Suprapubic skin (tissue), 4 donors: ENCODE data around the gene CAMK2N2. TPM values are rescaled to one million over a fixed set of nuclear protein-coding genes. Genes with fewer than 3 reads are reported as not detected.
A peak's percentile ranks its signal among the peaks of the same experiment; 100 is the strongest.

Experiments
- DNase-seq, 2 donors: peaks; one replicate each; pipeline ENCODE4 v3.0.0-alpha.2; 2019; ENCODE audit warnings: low spot score in 2 of 2
- H3K27ac ChIP-seq: fragments of 200-600 bp; sonication (generic); one replicate; pipeline ENCODE4 v1.5.1; 2019
- H3K27me3 ChIP-seq: fragments of 200-600 bp; sonication (generic); one replicate; pipeline ENCODE4 v1.5.1; 2019
- H3K36me3 ChIP-seq: fragments of 200-600 bp; sonication (generic); one replicate; pipeline ENCODE4 v1.5.1; 2019
- H3K4me1 ChIP-seq: fragments of 200-600 bp; sonication (generic); one replicate; pipeline ENCODE4 v1.5.1; 2019
- H3K4me3 ChIP-seq: fragments of 200-600 bp; sonication (generic); one replicate; pipeline ENCODE4 v1.5.1; 2019; ENCODE audit warnings: mild to moderate bottlenecking
- H3K9me3 ChIP-seq: fragments of 200-600 bp; sonication (generic); one replicate; pipeline ENCODE4 v1.5.1; 2019
- EP300 ChIP-seq: sonication (generic); formaldehyde crosslinking; IDR thresholded peaks from one replicate; pipeline ENCODE4 v1.6.1; 2017; ENCODE audit warnings: antibody characterized with exemption
- POLR2A ChIP-seq, 2 donors: fragments of 450-650 bp; IDR thresholded peaks; one replicate each; pipeline ENCODE4 v1.6.1; 2017; ENCODE audit warnings: antibody characterized with exemption in 2 of 2, mild to moderate bottlenecking in 2 of 2, moderate library complexity in 2 of 2
- POLR2AphosphoS5 ChIP-seq, 3 donors: sonication (generic); formaldehyde crosslinking; IDR thresholded peaks; one replicate each; pipeline ENCODE4 v1.6.1; 2017; ENCODE audit warnings: antibody characterized with exemption in 3 of 3
- WGBS: methylation state at CpG from one replicate; pipeline ENCODE4 v1.1.5; 2018; 5-methylcytosine and 5-hydroxymethylcytosine counted together
- total RNA-seq, 4 donors: library from RNA; depleted of rRNA; stranded (reverse); fragments of >200 nt; gene quantifications; one replicate each; pipeline ENCODE4 v1.1.0, GENCODE V29; 2016
- TF ChIP-seq, protein P1 (sequence below), 2 donors: fragments of 200-600 bp in 1 of 2; fragments of 450-650 bp in 1 of 2; sonication (generic) in 1 of 2; IDR thresholded peaks; one replicate each; pipeline ENCODE4 v1.5.1; 2016 to 2019; ENCODE audit warnings: antibody characterized with exemption in 2 of 2, mild to moderate bottlenecking in 1 of 2, moderate library complexity in 1 of 2

The CAMK2N2 gene
- total RNA-seq, 4 donors from 2014 or later, result not detected

DNA sequence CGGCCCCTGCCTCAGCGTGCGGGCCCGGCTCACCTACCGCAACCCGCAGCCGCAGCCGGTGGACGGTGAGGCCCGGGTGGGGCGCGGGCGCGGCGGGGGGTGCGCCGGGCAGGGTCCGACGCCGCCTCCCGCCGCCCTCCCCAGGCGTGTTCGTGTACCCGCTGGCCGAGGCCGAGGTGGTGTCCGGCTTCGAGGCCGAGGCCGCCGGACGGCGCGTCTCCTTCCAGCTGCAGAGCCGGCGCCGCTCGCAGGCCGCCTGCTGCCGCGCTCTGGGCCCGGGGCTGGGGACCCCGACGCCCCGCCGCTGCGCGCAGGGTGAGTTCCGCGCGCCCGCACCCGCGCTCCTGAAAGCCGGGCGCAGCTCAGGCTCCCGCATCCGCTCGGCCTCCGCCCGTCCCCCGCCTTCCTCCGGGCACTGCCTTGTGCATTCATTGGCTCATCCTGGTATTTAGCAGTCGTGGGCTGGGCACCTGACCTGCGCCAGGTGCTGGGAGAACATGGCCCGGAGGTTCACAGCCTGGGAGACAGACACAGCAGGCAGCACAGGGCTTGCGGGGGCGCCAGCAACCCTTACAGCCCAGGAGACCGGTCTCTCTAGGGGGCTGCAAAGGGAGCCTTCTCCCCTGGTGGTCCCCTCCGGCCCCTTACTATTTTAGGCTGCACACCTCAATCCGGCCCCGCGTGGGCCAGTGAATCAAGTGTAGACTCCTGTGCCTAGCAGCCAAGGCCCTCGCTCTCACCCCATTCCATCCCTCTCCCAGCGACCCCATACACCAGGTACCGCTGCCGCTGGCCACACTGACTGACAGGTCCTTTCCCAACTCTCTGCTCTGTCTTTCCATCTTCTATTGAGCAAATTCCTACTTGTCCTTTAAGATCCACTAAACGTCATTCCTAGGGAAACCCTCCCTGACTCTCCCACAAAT, 30.5 kb downstream of the CAMK2N2 start:
- Histone ChIP-seq H3K27ac (no peak overlapping the region), H3K4me1 (peaks cover 25% of the 10 kb centered on the region), H3K36me3 (no peaks in the 10 kb centered on the region), H3K9me3 (no peaks in the 10 kb centered on the region), H3K4me3 (peak overlapping the region; percentile 53), H3K27me3 (peaks cover 53% of the 10 kb centered on the region)
- TF ChIP-seq POLR2AphosphoS5 (IDR thresholded peaks at IDR 0.05), result no peak
- no peak for TF ChIP-seq EP300
- no peak for TF ChIP-seq POLR2A (IDR thresholded peaks at IDR 0.05)
- TF ChIP-seq, protein P1, sequence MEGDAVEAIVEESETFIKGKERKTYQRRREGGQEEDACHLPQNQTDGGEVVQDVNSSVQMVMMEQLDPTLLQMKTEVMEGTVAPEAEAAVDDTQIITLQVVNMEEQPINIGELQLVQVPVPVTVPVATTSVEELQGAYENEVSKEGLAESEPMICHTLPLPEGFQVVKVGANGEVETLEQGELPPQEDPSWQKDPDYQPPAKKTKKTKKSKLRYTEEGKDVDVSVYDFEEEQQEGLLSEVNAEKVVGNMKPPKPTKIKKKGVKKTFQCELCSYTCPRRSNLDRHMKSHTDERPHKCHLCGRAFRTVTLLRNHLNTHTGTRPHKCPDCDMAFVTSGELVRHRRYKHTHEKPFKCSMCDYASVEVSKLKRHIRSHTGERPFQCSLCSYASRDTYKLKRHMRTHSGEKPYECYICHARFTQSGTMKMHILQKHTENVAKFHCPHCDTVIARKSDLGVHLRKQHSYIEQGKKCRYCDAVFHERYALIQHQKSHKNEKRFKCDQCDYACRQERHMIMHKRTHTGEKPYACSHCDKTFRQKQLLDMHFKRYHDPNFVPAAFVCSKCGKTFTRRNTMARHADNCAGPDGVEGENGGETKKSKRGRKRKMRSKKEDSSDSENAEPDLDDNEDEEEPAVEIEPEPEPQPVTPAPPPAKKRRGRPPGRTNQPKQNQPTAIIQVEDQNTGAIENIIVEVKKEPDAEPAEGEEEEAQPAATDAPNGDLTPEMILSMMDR (IDR thresholded peaks at IDR 0.05), result no peak
- 33% methylated on average over 10 of the region's 79 CpGs for WGBS
- no peak for DNase-seq

DNA sequence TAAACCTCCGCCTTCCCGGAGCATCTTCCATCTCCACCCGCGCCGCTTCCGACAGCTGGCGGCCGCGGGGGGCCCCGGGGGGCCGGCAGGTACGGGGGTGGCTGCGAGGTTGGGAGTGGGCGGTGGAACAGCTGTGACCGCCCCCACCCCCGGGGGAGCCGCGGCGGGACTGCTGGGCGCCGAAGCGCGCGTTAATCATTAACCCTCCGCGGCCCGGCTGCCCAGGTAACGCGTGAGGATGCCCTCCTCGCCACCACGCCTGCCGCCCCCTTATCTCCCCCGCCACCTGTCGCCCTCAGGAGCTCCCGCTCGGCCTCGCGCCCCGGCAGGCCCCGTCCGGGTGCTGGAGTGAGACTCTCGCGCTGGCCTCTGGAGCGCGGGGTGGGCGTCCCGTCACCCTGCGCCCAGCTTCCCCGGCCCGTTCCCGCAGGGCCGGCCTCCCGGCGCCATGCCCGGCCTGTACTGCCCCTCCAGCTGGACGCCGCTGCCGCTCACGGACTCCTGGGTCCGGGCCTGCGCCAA, 31.2 kb downstream of the CAMK2N2 start:
- H3K27ac ChIP-seq, result no peak overlapping the region
- WGBS, result 0% methylated on average over 12 of the region's 61 CpGs
- H3K4me1 ChIP-seq, result peaks cover 25% of the 10 kb centered on the region
- no peaks in the 10 kb centered on the region for H3K36me3 ChIP-seq
- H3K9me3 ChIP-seq, result no peaks in the 10 kb centered on the region
- DNase-seq, result no peak
- TF ChIP-seq EP300 (no peak), POLR2A (IDR thresholded peaks at IDR 0.05) (no peak), POLR2AphosphoS5 (IDR thresholded peaks at IDR 0.05) (no peak)
- TF ChIP-seq, protein P1 (IDR thresholded peaks at IDR 0.05), result no peak
- peak overlapping the region; percentile 53 for H3K4me3 ChIP-seq
- peaks cover 53% of the 10 kb centered on the region for H3K27me3 ChIP-seq

DNA sequence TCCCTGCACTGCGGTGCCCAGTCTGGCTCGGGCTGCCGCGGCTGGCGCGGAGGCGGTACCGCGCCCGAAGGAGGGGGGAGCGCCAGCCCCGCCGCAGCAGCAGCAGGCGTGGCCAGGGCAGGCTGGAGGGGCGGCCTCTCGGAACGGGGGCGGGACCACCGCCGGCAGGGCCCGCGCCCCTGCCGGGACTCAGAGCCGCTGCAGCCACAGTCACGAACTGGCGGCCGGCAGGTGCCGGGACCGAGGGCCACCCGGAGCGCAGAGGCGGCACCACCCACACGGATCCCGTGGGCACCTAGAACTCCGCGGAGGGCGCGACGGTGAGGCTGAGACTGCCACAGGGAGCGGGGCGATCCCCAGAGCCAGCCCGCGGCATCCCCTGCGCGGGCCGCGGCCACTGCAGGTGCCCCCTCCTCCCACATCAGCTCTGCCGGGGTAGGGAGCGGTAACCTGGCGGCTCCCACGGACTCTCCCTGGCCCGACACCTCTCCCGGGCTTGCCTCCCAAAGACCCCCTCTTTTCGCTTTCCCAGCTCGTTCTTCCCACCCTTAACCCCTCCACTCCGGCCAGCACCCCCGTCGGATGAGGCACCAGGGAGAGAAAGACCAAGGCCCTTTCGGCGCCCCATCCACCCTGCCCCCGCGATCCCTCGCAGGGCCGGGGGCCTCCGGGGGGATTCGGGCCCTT, 31.8 kb downstream of the CAMK2N2 start, which contains the start of gene VWA5B2:
Gene VWA5B2 (plus strand): TSS at position 192 of the 687 bp plus-strand sequence. CDS start 944 bp downstream, outside the sequence.
- H3K27ac ChIP-seq, result no peak within 1 kb of the TSS

GRCh38 chr3:184228376-184229137, 32.8 kb downstream of the CAMK2N2 start:
- WGBS, result 36% methylated on average over 12 of the region's 12 CpGs
- Histone ChIP-seq H3K4me3 (peak overlapping the region; percentile 53), H3K27me3 (peaks cover 53% of the 10 kb centered on the region), H3K4me1 (peaks cover 25% of the 10 kb centered on the region), H3K36me3 (no peaks in the 10 kb centered on the region), H3K9me3 (no peaks in the 10 kb centered on the region), H3K27ac (no peak overlapping the region)
- DNase-seq, result no peak
- no peak for TF ChIP-seq POLR2AphosphoS5 (IDR thresholded peaks at IDR 0.05)
- TF ChIP-seq POLR2A (IDR thresholded peaks at IDR 0.05), result no peak
- TF ChIP-seq EP300, result no peak
- TF ChIP-seq, protein P1 (IDR thresholded peaks at IDR 0.05), result no peak

More for the DNA sequence above, 31.8 kb downstream of the CAMK2N2 start, which contains the start of gene VWA5B2:
- TF ChIP-seq, protein P1 (IDR thresholded peaks at IDR 0.05), result peak in 1 of 2 donors; percentile 38
- TF ChIP-seq POLR2A (IDR thresholded peaks at IDR 0.05), result no peak
- Histone ChIP-seq H3K9me3 (no peaks in the 10 kb centered on the region), H3K4me3 (peak within 1 kb of the TSS; percentile 53), H3K4me1 (peaks cover 25% of the 10 kb centered on the region), H3K27me3 (peaks cover 53% of the 10 kb centered on the region), H3K36me3 (no peaks in the 10 kb centered on the region)
- 3% methylated on average over 13 of the region's 66 CpGs for WGBS
- no peak for DNase-seq
